ENCODE results near the gene ARMC9. TPM values are rescaled to one million over a fixed set of nuclear protein-coding genes. Genes with fewer than 3 reads are reported as not detected.

ARMC9 gene
- total and polyA plus RNA-seq, 2 of the 13 experiments (the other 11 are each of a cell fraction or from before 2014, with no cell fraction given), result 9.1 to 12.8 TPM

GRCh38 chr2:231190531-231191197 lies 7.8 kb upstream of the ARMC9 start:
- no peaks in the 10 kb centered on the region for H3K36me3 ChIP-seq (replicated peaks in 1 of 2; ENCODE audit: control insufficient read depth in 1 of 2, insufficient read depth in 2 of 2, low read length in 2 of 2)
- peaks cover 0 to 1% of the 10 kb centered on the region in 2 experiments; a peak in 2 of 5 replicates for H3K27me3 ChIP-seq (ENCODE audit: control insufficient read depth in 1 of 2, insufficient read depth in 2 of 2, low read length in 2 of 2)
- peak overlapping the region; percentile 65 for H3K9ac ChIP-seq (ENCODE audit: insufficient read depth, low read depth, low read length)
- intact Hi-C loops (cut with micrococcal nuclease; ENCODE audit: unreplicated experiment) (loop anchor here (5.0 kb wide), 1 partner anchor 133 kb away; the partner anchor contains the start of gene PSMD1), in situ Hi-C loops (cut with HindIII; ENCODE audit: extremely low pct_ligation_motif_present, low pct_unique_long_range_greater_than_20kb) (loop anchor here (5.0 kb wide), 1 partner anchor 78 kb away; no protein-coding TSS in a partner anchor)
- H2AFZ ChIP-seq (ENCODE audit: low read length), result no peak overlapping the region
- peak overlapping the region; percentile 58 to 72 (median 63) for H3K4me3 ChIP-seq (replicated peaks in 1 of 3; ENCODE audit: insufficient read depth in 1 of 3, low read depth in 2 of 3, low read length in 3 of 3)
- H3K4me1 ChIP-seq (ENCODE audit: insufficient read depth, low read length), result peaks cover 60% of the 10 kb centered on the region
- BruUV-seq (replicated peaks), result no TSS peak
- DNase-seq (ENCODE audit: low spot score) (no peak), FAIRE-seq (no peak), ATAC-seq (peak; percentile 72)
- no peaks in the 10 kb centered on the region for H3K79me2 ChIP-seq (ENCODE audit: insufficient read depth, low read length)
- H4K20me1 ChIP-seq (ENCODE audit: insufficient read depth, low read length), result no peaks in the 10 kb centered on the region
- H3K9me3 ChIP-seq (ENCODE audit: low read length), result no peaks in the 10 kb centered on the region
- ChIA-PET POLR2A (interaction anchor here (0.6 to 1.6 kb wide), 4 partner anchors 8 to 274 kb away, joined by 3 to 7 read pairs (median 5); partner anchors contain the start of genes ARMC9 and NCL), CTCF (ENCODE audit: low intra/inter-chr PET ratio, low total read pairs) (no interaction called here)
- peak overlapping the region; percentile 33 for H3K27ac ChIP-seq (ENCODE audit: extremely low read length, insufficient read depth, low read length)
- WGBS (ENCODE audit: low lambda C conversion rate), result 47% methylated on average over 20 of the region's 42 CpGs
- peak overlapping the region; percentile 92 for H3K4me2 ChIP-seq (ENCODE audit: low read depth, low read length)
- TF ChIP-seq MBNL3 (CRISPR knock-in tag; conservative IDR thresholded peaks at IDR 0.05) (no peak), EP300 (IDR thresholded peaks at IDR 0.05; ENCODE audit: low read depth in 2 of 2, low read length in 2 of 2) (no peak), EP300 (CRISPR knock-in tag; IDR thresholded peaks at IDR 0.05; ENCODE audit: borderline replicate concordance) (no peak), LCORL (IDR thresholded peaks at IDR 0.05) (no peak), LCORL (CRISPR knock-in tag; IDR thresholded peaks at IDR 0.05) (0 out of 2 replicates have a peak, but pooled peaks have one; percentile 58), ATAD3A (CRISPR knock-in tag; IDR thresholded peaks at IDR 0.05) (no peak), TEAD2 (CRISPR knock-in tag; IDR thresholded peaks at IDR 0.05) (no peak), ZNF790 (CRISPR knock-in tag; IDR thresholded peaks at IDR 0.05; ENCODE audit: borderline replicate concordance) (0 out of 2 replicates have a peak, but pooled peaks have one; percentile 17), JARID2 (CRISPR knock-in tag; IDR thresholded peaks at IDR 0.05; ENCODE audit: insufficient replicate concordance) (no peak), SRY (CRISPR knock-in tag; IDR thresholded peaks at IDR 0.05) (0 out of 2 replicates have a peak, but pooled peaks have one; percentile 26), ZNF253 (CRISPR knock-in tag; IDR thresholded peaks at IDR 0.05; ENCODE audit: borderline replicate concordance) (no peak), SMC3 (IDR thresholded peaks at IDR 0.05; ENCODE audit: low read length) (no peak), KLF11 (CRISPR knock-in tag; IDR thresholded peaks at IDR 0.05) (no peak), ZNF740 (CRISPR knock-in tag; IDR thresholded peaks at IDR 0.05) (peak; percentile 99), ZNF816 (CRISPR knock-in tag; IDR thresholded peaks at IDR 0.05; ENCODE audit: borderline replicate concordance) (peak; percentile 61; the same call in 1 of the 2 replicates), ZSCAN31 (CRISPR knock-in tag; IDR thresholded peaks at IDR 0.05; ENCODE audit: low read depth) (no peak), ZNF550 (CRISPR knock-in tag; IDR thresholded peaks at IDR 0.05; ENCODE audit: borderline replicate concordance) (no peak), ZNF142 (CRISPR knock-in tag; IDR thresholded peaks at IDR 0.05) (no peak), RAD51 (IDR thresholded peaks at IDR 0.05; ENCODE audit: borderline replicate concordance) (no peak), ZNF431 (CRISPR knock-in tag; IDR thresholded peaks at IDR 0.05; ENCODE audit: borderline replicate concordance, low read depth) (no peak)

Measured in HepG2 (cell line).